HFF-Myc (cell line): ENCODE data around the gene DKKL1.
"Not testable (repeated sequence)": the region's sequence is repeated elsewhere in the genome, so short reads cannot be mapped to it uniquely, and the experiment has no call there.

Source experiments
- DNase-seq: peaks from one replicate; pipeline ENCODE4 v3.0.0-alpha.2; 2011; ENCODE audit warnings: low read depth; ENCODE audit errors: extremely low read depth
- H3K4me3 ChIP-seq: replicated peaks from 2 replicates; pipeline ENCODE4 v1.5.1; 2011; ENCODE audit warnings: low read depth, mild to moderate bottlenecking, control low read depth, low read length
- TF ChIP-seq, protein P1 (sequence below): IDR thresholded peaks from 2 replicates; pipeline ENCODE4 v1.5.1; 2012; ENCODE audit warnings: mild to moderate bottlenecking, low read depth, low read length, control low read depth; ENCODE audit errors: missing control alignments

The DKKL1 gene

DNA sequence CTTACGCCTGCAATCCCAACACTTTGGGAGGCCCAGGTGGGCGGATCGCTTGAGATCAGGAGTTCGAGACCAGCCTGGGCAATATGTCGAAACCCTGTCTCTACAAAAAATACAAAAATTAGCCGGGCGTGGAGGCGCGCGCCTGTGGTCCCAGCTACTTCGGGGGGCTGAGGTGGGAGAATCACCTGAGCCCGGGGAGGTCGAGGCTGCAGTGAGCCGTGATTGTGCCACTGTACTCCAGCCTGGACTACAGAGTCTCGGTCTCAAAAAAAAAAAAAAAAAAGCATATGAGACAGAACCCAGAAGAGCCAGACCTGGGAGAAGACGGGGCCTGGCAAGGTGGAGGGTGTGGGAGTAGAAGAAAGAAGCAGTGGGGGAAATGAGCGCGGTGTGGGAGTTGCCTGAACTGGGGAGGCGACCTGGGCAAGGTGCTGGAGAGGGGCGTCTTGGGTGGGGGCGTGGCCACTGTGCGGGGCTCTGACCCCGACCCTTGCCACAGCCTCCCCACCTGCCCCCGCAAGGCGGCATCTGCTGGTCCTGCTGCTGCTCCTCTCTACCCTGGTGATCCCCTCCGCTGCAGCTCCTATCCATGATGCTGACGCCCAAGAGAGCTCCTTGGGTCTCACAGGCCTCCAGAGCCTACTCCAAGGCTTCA is 533 bp downstream of the DKKL1 start:
- DNase-seq = no peak
- no peak overlapping the region for H3K4me3 ChIP-seq
- TF ChIP-seq, protein P1, sequence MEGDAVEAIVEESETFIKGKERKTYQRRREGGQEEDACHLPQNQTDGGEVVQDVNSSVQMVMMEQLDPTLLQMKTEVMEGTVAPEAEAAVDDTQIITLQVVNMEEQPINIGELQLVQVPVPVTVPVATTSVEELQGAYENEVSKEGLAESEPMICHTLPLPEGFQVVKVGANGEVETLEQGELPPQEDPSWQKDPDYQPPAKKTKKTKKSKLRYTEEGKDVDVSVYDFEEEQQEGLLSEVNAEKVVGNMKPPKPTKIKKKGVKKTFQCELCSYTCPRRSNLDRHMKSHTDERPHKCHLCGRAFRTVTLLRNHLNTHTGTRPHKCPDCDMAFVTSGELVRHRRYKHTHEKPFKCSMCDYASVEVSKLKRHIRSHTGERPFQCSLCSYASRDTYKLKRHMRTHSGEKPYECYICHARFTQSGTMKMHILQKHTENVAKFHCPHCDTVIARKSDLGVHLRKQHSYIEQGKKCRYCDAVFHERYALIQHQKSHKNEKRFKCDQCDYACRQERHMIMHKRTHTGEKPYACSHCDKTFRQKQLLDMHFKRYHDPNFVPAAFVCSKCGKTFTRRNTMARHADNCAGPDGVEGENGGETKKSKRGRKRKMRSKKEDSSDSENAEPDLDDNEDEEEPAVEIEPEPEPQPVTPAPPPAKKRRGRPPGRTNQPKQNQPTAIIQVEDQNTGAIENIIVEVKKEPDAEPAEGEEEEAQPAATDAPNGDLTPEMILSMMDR = no peak

DNA sequence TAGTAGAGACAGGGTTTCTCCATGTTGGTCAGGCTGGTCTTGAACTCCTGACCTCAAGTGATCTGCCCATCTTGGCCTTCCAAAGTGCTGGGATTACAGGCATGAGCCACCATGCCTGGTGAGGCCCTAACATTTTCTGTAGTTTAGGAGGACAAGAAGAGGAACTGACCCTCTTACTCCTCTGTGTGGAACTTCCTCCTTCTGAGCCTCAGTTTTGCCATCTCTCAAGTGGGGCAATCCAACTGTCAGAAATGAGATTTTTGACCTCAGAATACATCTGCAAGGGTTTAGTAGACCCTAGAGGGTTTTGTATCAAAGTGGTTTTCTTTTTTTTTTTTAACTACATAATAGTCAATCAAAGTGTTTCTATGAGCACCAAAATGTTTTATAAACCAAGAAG is 2.4 kb downstream of the DKKL1 start:
- TF ChIP-seq, protein P1 = no peak
- no peak for DNase-seq

GRCh38 chr19:49368711-49369358 is 5.2 kb downstream of the DKKL1 start:
- TF ChIP-seq, protein P1 = no peak
- H3K4me3 ChIP-seq = no peak overlapping the region
- DNase-seq = no peak

More for the DNA sequence above, 2.4 kb downstream of the DKKL1 start:
- H3K4me3 ChIP-seq = no peak overlapping the region

GRCh38 chr19:49371184-49371583 is 7.5 kb downstream of the DKKL1 start:
- DNase-seq = no peak
- TF ChIP-seq, protein P1 = no peak
- H3K4me3 ChIP-seq = no peak overlapping the region

DNA sequence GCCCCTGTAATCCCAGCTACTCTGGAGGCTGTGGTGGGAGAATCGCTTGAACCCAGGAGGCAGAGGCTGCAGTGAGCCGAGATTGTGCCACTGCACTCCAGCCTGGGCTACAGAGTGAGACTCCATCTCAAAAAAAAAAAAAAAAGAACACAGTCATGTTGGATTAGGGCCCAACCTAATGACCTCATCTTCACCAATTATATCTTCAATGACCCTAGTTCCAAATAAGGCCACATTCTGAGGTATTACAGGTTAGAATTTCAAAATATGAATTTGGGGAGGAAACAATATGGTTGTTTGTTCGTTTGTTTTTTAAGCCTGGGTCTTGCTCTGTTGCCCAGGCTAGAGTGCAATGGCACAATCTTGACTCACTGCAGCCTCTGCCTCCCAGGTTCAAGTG is 9.5 kb downstream of the DKKL1 start:
- DNase-seq = not testable (repeated sequence)

GRCh38 chr19:49374665-49375434 is 11.2 kb downstream of the DKKL1 start:
- H3K4me3 ChIP-seq = no peak overlapping the region
- TF ChIP-seq, protein P1 = no peak
- DNase-seq = no peak

More for the DNA sequence above, 9.5 kb downstream of the DKKL1 start:
- H3K4me3 ChIP-seq = not testable (repeated sequence)

DNA sequence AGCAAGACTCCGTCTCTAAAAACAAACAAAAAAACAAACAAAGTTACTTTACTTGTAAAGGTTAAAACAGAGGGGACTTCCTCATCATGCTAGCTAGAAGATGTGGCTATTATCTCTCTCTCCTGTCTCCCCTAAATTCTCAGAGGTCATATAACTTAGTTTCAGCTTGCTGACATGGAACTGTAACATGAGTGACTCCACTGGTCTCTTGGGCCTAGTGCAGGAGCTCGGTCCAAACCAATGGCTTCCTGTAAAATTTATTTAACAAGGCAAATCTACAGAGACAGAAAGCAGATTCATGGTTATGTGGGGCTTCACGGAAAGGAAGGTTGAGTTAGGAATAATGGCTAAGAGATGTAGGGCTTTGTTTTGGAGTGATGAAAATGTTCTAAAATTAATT is 14.8 kb downstream of the DKKL1 start:
- DNase-seq = no peak
- H3K4me3 ChIP-seq = no peak overlapping the region
- TF ChIP-seq, protein P1 = no peak
